ENCODE measurements around the gene NMRAL1. TPM values are rescaled to one million over a fixed set of nuclear protein-coding genes. Genes with fewer than 3 reads are reported as not detected.

The NMRAL1 gene
- total RNA-seq, 4 donors from 2014 or later = 55.5 to 61.8 (median 57.7) TPM

DNA sequence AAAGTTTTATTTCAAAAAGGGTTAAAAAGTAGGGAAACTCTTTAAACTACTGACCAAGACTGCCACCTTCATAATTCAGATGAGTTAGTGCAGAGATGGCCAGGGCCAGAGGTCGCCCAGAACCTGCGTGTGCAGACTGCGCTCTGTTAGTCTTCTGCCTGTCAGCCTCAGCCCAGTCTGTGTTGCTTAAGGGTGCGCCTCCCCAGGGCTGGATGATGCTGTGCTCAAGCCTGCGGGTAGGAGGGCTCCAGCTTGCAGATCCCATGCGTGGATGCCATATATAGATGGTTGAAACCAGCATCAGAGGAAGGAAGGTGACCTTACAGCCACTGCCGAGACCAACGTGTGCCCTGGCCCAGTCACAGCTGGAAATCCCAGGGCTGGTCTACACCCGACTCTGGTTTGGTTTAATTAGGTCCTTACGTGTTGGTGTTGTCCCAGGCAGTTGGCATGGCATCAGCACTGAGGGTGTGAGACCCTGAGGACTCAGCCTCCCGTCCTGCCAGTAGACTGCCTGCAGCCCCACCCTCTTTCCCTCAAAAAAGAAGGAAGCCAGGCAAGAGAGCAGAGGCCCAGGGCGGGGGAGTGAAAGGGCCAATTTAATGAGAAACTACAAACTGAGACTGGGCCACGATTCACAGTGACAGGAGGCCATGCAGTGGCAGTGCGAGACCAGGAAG, 36.5 kb upstream of the NMRAL1 start:
- TF ChIP-seq CTCF (IDR thresholded peaks at IDR 0.05) (no peak), EP300 (IDR thresholded peaks at IDR 0.05) (no peak), POLR2A (IDR thresholded peaks at IDR 0.05) (no peak)
- H3K4me1 ChIP-seq = peaks cover 0 to 67% (median 28%) of the 10 kb centered on the region in 4 donors
- 61 to 64% methylated on average over 14 of the region's 14 CpGs for WGBS, 2 donors
- H3K27ac ChIP-seq = peak overlapping the region in 1 of 4 donors; percentile 31
- no peaks in the 10 kb centered on the region for H3K27me3 ChIP-seq
- H3K9me3 ChIP-seq = no peaks in the 10 kb centered on the region
- no peak for DNase-seq (ENCODE audit: low spot score in 2 of 2)
- H3K4me3 ChIP-seq = no peak overlapping the region
- peaks cover 0 to 76% (median 34%) of the 10 kb centered on the region in 3 donors for H3K36me3 ChIP-seq

DNA sequence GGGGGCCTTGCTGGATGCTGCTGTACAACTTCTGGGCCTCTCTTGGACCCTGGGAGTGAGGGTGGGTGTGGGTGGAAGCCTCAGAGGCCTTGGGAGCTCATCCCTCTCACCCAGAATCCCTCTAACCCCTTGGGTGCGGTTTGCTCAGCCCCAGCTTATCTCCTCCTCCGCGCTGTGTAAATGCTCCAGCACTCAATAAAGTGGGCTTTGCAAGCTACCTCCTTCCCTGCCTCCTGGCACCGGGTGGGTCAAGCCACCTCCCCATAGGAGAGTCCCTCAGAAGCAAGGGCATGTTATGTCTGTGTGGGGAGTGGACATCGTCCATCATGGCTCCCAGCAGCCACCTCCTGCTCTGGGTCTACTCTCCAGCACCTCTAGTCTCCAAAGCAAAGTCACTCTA, 35.7 kb upstream of the NMRAL1 start:
- WGBS, 2 donors = 69 to 86% methylated on average over 5 of the region's 5 CpGs

DNA sequence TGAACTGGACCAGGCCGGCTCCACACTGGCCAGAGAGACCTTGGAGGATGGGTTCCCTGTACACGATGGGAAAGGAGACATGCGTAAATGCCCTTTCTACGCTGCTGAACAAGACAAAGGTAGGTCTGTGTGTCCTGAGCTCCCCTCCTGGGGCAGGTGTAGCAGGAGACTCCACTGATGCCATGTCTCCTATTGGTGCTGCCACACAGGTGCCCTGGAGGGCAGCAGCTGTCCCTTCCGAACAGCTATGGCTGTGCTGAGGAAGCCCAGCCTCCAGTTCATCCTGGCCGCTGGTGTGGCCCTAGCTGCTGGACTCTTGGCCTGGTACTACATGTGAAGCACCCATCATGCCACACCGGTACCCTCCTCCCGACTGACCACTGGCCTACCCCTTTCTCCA, 35.0 kb upstream of the NMRAL1 start:
- Histone ChIP-seq H3K4me1 (peaks cover 0 to 52% (median 18%) of the 10 kb centered on the region in 4 donors), H3K27me3 (no peaks in the 10 kb centered on the region), H3K27ac (no peak overlapping the region), H3K9me3 (no peaks in the 10 kb centered on the region), H3K36me3 (peaks cover 0 to 82% (median 34%) of the 10 kb centered on the region in 3 donors), H3K4me3 (no peak overlapping the region)
- 82 to 89% methylated on average over 8 of the region's 8 CpGs for WGBS, 2 donors
- no peak for DNase-seq (ENCODE audit: low spot score in 2 of 2)
- TF ChIP-seq CTCF (IDR thresholded peaks at IDR 0.05) = no peak
- TF ChIP-seq POLR2A (IDR thresholded peaks at IDR 0.05) = no peak
- TF ChIP-seq EP300 (IDR thresholded peaks at IDR 0.05) = no peak

More for the DNA sequence above, 35.7 kb upstream of the NMRAL1 start:
- peaks cover 0 to 82% (median 34%) of the 10 kb centered on the region in 3 donors for H3K36me3 ChIP-seq
- TF ChIP-seq CTCF (IDR thresholded peaks at IDR 0.05) (no peak), EP300 (IDR thresholded peaks at IDR 0.05) (no peak), POLR2A (IDR thresholded peaks at IDR 0.05) (no peak)
- no peak for DNase-seq (ENCODE audit: low spot score in 2 of 2)
- H3K4me1 ChIP-seq = peaks cover 0 to 59% (median 26%) of the 10 kb centered on the region in 4 donors
- H3K27me3 ChIP-seq = no peaks in the 10 kb centered on the region
- H3K9me3 ChIP-seq = no peaks in the 10 kb centered on the region
- H3K4me3 ChIP-seq = no peak overlapping the region
- no peak overlapping the region for H3K27ac ChIP-seq

- 88 to 95% methylated on average over 1 to 3 of the region's 3 CpGs for WGBS, 2 donors
- Histone ChIP-seq H3K27me3 (no peaks in the 10 kb centered on the region), H3K27ac (no peak overlapping the region), H3K36me3 (peaks cover 0 to 80% (median 34%) of the 10 kb centered on the region in 3 donors), H3K9me3 (no peaks in the 10 kb centered on the region), H3K4me1 (peaks cover 0 to 48% (median 15%) of the 10 kb centered on the region in 4 donors), H3K4me3 (no peak overlapping the region)
- TF ChIP-seq EP300 (IDR thresholded peaks at IDR 0.05) = no peak
- no peak for TF ChIP-seq POLR2A (IDR thresholded peaks at IDR 0.05)
- TF ChIP-seq CTCF (IDR thresholded peaks at IDR 0.05) = no peak
- DNase-seq (ENCODE audit: low spot score in 2 of 2) = no peak
These were observed 34.4 kb upstream of the NMRAL1 start for GRCh38 chr16:4508806-4509205.

DNA sequence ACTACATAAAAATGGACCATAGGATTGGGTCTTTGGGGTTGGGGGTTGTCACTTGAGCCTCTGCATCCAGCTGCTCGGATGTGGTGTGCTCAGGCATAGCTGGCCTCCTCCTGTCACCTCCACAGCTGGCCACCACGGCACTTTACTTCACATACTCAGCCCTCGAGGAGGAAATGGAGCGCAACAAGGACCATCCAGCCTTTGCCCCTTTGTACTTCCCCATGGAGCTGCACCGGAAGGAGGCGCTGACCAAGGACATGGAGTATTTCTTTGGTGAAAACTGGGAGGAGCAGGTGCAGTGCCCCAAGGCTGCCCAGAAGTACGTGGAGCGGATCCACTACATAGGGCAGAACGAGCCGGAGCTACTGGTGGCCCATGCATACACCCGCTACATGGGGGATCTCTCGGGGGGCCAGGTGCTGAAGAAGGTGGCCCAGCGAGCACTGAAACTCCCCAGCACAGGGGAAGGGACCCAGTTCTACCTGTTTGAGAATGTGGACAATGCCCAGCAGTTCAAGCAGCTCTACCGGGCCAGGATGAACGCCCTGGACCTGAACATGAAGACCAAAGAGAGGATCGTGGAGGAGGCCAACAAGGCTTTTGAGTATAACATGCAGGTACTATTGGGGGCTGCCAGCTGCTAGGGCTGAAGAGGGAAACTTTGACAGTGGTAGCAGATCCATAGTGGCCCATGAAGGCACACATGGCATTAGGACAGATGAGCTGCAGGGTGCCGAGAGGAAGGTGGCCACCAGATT, 33.3 kb upstream of the NMRAL1 start:
- Histone ChIP-seq H3K9me3 (no peaks in the 10 kb centered on the region), H3K36me3 (peaks cover 0 to 70% (median 30%) of the 10 kb centered on the region in 3 donors), H3K4me1 (peaks cover 0 to 48% (median 12%) of the 10 kb centered on the region in 4 donors), H3K27ac (no peak overlapping the region), H3K27me3 (no peaks in the 10 kb centered on the region), H3K4me3 (no peak overlapping the region)
- 82 to 83% methylated on average over 17 of the region's 17 CpGs for WGBS, 2 donors
- no peak for DNase-seq (ENCODE audit: low spot score in 2 of 2)
- TF ChIP-seq POLR2A (IDR thresholded peaks at IDR 0.05) (no peak), EP300 (IDR thresholded peaks at IDR 0.05) (no peak), CTCF (IDR thresholded peaks at IDR 0.05) (no peak)
